Transverse colon (tissue), 4 donors: Measurements from ENCODE around the gene ZFHX3. TPM values are rescaled to one million over a fixed set of nuclear protein-coding genes. Genes with fewer than 3 reads are reported as not detected.

ENCODE experiments used
- DNase-seq: peaks from one replicate; pipeline ENCODE4 v3.0.0-alpha.2; 2019
- H3K27ac ChIP-seq, 4 donors: fragments of 200-600 bp; sonication (generic); 2 replicates each; pipeline ENCODE4 v1.5.1; 2016 to 2018; ENCODE audit warnings: inconsistent platforms in 4 of 4
- H3K27me3 ChIP-seq: fragments of 200-600 bp; sonication (generic); 2 replicates; pipeline ENCODE4 v1.5.1; 2017; ENCODE audit warnings: inconsistent platforms
- H3K36me3 ChIP-seq, 4 donors: fragments of 200-600 bp; sonication (generic); 2 replicates each; pipeline ENCODE4 v1.5.1; 2017 to 2019; ENCODE audit warnings: inconsistent platforms in 4 of 4
- H3K4me1 ChIP-seq, 4 donors: fragments of 200-600 bp; sonication (generic); 2 replicates each; pipeline ENCODE4 v1.5.1; 2017 to 2020; ENCODE audit warnings: inconsistent platforms in 4 of 4
- H3K4me3 ChIP-seq, 4 donors: fragments of 200-600 bp; sonication (generic); 1 replicate in 1 of 4; 2 replicates in 3 of 4; pipeline versions ENCODE4 v1.5.1 to v1.6.1; 2017 to 2019; ENCODE audit warnings: inconsistent platforms in 4 of 4
- H3K9me3 ChIP-seq, 2 donors: fragments of 200-600 bp; sonication (generic); 2 replicates each; pipeline ENCODE4 v1.5.1; 2017 to 2019; ENCODE audit warnings: inconsistent platforms in 2 of 2
- EP300 ChIP-seq: sonication (generic); formaldehyde crosslinking; IDR thresholded peaks from one replicate; pipeline ENCODE4 v1.6.1; 2017; ENCODE audit warnings: antibody characterized with exemption, low read depth
- POLR2A ChIP-seq: fragments of 450-650 bp; IDR thresholded peaks from one replicate; pipeline ENCODE4 v1.6.1; 2016; ENCODE audit warnings: antibody characterized with exemption, mild to moderate bottlenecking, moderate library complexity
- POLR2AphosphoS5 ChIP-seq, 3 donors: sonication (generic); formaldehyde crosslinking; IDR thresholded peaks; one replicate each; pipeline ENCODE4 v1.6.1; 2016; ENCODE audit warnings: antibody characterized with exemption in 3 of 3
- WGBS, 2 donors: methylation state at CpG; one replicate each; pipeline ENCODE4 v1.1.5; 2018; ENCODE audit warnings: low coverage in 1 of 2; 5-methylcytosine and 5-hydroxymethylcytosine counted together
- in situ Hi-C, 4 donors: fragments of 200-750 bp; cut with MboI; loops; one replicate each; pipeline versions ENCODE4 v1.15.0 to v1.15.1; 2017; ENCODE audit warnings: low sequenced_read_pairs in 3 of 4, low pct_ligation_motif_present in 1 of 4, low pct_unique_long_range_greater_than_20kb in 1 of 4
- intact Hi-C: fragments of 100-400 bp; cut with DNase I; formaldehyde crosslinking; loops from one replicate; pipeline ENCODE4 v1.15.1; 2023; ENCODE audit warnings: low total_unique reads
- total RNA-seq, 4 donors: library from RNA; depleted of rRNA; stranded (reverse); fragments of >200 nt; gene quantifications; one replicate each; pipeline ENCODE4 v1.1.0, GENCODE V29; 2016
- TF ChIP-seq, protein P1 (sequence below), 5 experiments: fragments of 200-600 bp in 3 of 5; fragments of 450-650 bp in 2 of 5; sonication (generic) in 3 of 5; IDR thresholded peaks; 1 replicate in 2 of 5; 2 replicates in 3 of 5; pipeline ENCODE4 v1.5.1; 2016 to 2017; ENCODE audit warnings: antibody characterized with exemption in 5 of 5, inconsistent platforms in 3 of 5, mild to moderate bottlenecking in 2 of 5, moderate library complexity in 1 of 5

The ZFHX3 gene
- total RNA-seq, 4 donors from 2014 or later = 12.3 to 23.7 (median 15.3) TPM

GRCh38 chr16:72837846-72838585 lies 209.9 kb downstream of the ZFHX3 start:
- no peaks in the 10 kb centered on the region for H3K9me3 ChIP-seq
- 81 to 100% methylated on average over 1 to 9 of the region's 9 CpGs for WGBS, 2 donors
- no peaks in the 10 kb centered on the region for H3K27me3 ChIP-seq
- intact Hi-C loops = loop anchor here (5.0 to 10.0 kb wide), 2 partner anchors 89 to 357 kb away; no protein-coding TSS in a partner anchor
- peaks cover 3 to 30% (median 7%) of the 10 kb centered on the region in 4 donors for H3K4me1 ChIP-seq
- no peak for DNase-seq
- H3K4me3 ChIP-seq = no peak overlapping the region
- no peaks in the 10 kb centered on the region for H3K36me3 ChIP-seq
- no peak overlapping the region for H3K27ac ChIP-seq
- in situ Hi-C loops = loop anchor here (25.0 kb wide), 3 partner anchors 199 to 349 kb away; partner anchors contain the start of gene ZFHX3 (in 1 of the 4)
- no peak for TF ChIP-seq POLR2AphosphoS5 (IDR thresholded peaks at IDR 0.05)
- TF ChIP-seq, protein P1, sequence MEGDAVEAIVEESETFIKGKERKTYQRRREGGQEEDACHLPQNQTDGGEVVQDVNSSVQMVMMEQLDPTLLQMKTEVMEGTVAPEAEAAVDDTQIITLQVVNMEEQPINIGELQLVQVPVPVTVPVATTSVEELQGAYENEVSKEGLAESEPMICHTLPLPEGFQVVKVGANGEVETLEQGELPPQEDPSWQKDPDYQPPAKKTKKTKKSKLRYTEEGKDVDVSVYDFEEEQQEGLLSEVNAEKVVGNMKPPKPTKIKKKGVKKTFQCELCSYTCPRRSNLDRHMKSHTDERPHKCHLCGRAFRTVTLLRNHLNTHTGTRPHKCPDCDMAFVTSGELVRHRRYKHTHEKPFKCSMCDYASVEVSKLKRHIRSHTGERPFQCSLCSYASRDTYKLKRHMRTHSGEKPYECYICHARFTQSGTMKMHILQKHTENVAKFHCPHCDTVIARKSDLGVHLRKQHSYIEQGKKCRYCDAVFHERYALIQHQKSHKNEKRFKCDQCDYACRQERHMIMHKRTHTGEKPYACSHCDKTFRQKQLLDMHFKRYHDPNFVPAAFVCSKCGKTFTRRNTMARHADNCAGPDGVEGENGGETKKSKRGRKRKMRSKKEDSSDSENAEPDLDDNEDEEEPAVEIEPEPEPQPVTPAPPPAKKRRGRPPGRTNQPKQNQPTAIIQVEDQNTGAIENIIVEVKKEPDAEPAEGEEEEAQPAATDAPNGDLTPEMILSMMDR (IDR thresholded peaks at IDR 0.05) = no peak
- TF ChIP-seq POLR2A = no peak
- no peak for TF ChIP-seq EP300

GRCh38 chr16:72836985-72837384 lies 210.9 kb downstream of the ZFHX3 start:
- H3K4me3 ChIP-seq = no peak overlapping the region
- intact Hi-C loops (loop anchor here (5.0 to 10.0 kb wide), 2 partner anchors 90 to 358 kb away; no protein-coding TSS in a partner anchor), in situ Hi-C loops (loop anchor here (25.0 kb wide), 3 partner anchors 200 to 350 kb away; partner anchors contain the start of gene ZFHX3 (in 1 of the 4))
- WGBS, 2 donors = 97 to 100% methylated on average over 1 to 8 of the region's 8 CpGs
- no peaks in the 10 kb centered on the region for H3K36me3 ChIP-seq
- peaks cover 3 to 33% (median 9%) of the 10 kb centered on the region in 4 donors for H3K4me1 ChIP-seq
- no peaks in the 10 kb centered on the region for H3K9me3 ChIP-seq
- no peak for DNase-seq
- H3K27me3 ChIP-seq = no peaks in the 10 kb centered on the region
- H3K27ac ChIP-seq = no peak overlapping the region
- no peak for TF ChIP-seq EP300
- TF ChIP-seq, protein P1 (IDR thresholded peaks at IDR 0.05) = no peak
- TF ChIP-seq POLR2AphosphoS5 (IDR thresholded peaks at IDR 0.05) = no peak
- TF ChIP-seq POLR2A = no peak

GRCh38 chr16:72836181-72836580 lies 211.7 kb downstream of the ZFHX3 start:
- peaks cover 3 to 25% (median 9%) of the 10 kb centered on the region in 4 donors for H3K4me1 ChIP-seq
- 81 to 100% methylated on average over 1 to 7 of the region's 7 CpGs for WGBS, 2 donors
- no peaks in the 10 kb centered on the region for H3K27me3 ChIP-seq
- intact Hi-C loops (loop anchor here (5.0 to 10.0 kb wide), 2 partner anchors 91 to 359 kb away; no protein-coding TSS in a partner anchor), in situ Hi-C loops (loop anchor here (25.0 kb wide), 3 partner anchors 201 to 351 kb away; partner anchors contain the start of gene ZFHX3 (in 1 of the 4))
- no peak overlapping the region for H3K27ac ChIP-seq
- H3K36me3 ChIP-seq = no peaks in the 10 kb centered on the region
- DNase-seq = no peak
- no peaks in the 10 kb centered on the region for H3K9me3 ChIP-seq
- TF ChIP-seq POLR2AphosphoS5 (IDR thresholded peaks at IDR 0.05) (no peak), POLR2A (no peak), EP300 (no peak)
- TF ChIP-seq, protein P1 (IDR thresholded peaks at IDR 0.05) = no peak
- no peak overlapping the region for H3K4me3 ChIP-seq

DNA sequence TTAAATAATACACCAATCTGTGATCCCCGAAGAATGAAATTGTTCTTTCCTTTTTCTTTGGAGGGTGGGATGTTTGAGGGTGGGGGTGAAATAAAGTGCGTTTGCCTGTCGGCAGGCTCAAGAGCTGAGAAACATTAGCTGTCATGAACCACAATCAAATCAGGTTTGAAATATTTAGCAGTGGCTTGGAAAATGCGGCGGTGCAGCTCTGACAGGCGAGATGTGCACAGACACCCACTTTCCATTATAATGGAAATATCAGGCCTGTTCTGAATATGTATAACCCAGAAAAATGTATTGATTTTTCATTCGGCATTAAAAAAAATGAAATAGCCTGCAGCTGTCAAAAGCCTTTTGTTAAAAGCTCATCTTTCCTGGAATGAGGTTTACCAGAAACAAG lies 212.8 kb downstream of the ZFHX3 start:
- no peaks in the 10 kb centered on the region for H3K9me3 ChIP-seq
- no peak overlapping the region for H3K27ac ChIP-seq
- H3K36me3 ChIP-seq = no peaks in the 10 kb centered on the region
- in situ Hi-C loops (loop anchor here (25.0 kb wide), 3 partner anchors 202 to 352 kb away; partner anchors contain the start of gene ZFHX3 (in 1 of the 4)), intact Hi-C loops (loop anchor here (5.0 to 10.0 kb wide), 2 partner anchors 92 to 360 kb away; no protein-coding TSS in a partner anchor)
- no peak for DNase-seq
- no peak overlapping the region for H3K4me3 ChIP-seq
- peaks cover 0 to 15% (median 5%) of the 10 kb centered on the region in 4 donors for H3K4me1 ChIP-seq
- WGBS, 2 donors = 82 to 86% methylated on average over 6 to 7 of the region's 7 CpGs
- TF ChIP-seq, protein P1 (IDR thresholded peaks at IDR 0.05) = no peak
- TF ChIP-seq EP300 = no peak
- no peak for TF ChIP-seq POLR2A
- TF ChIP-seq POLR2AphosphoS5 (IDR thresholded peaks at IDR 0.05) = no peak
- no peaks in the 10 kb centered on the region for H3K27me3 ChIP-seq
